H1 (cell line): ENCODE data around the gene DBP. TPM values are rescaled to one million over a fixed set of nuclear protein-coding genes. Genes with fewer than 3 reads are reported as not detected.

Experiments
- CTCF ChIA-PET: fragments of 300-600 bp; sonication (Branson Sonifier 250); formaldehyde crosslinking; loops from one replicate; lab custom pipeline; 2021; ENCODE audit not compliant: partially characterized antibody; lab: Charles Lee
- POLR2A ChIA-PET: fragments of 300-600 bp; sonication (Branson Sonifier 250); formaldehyde crosslinking; loops from one replicate; lab custom pipeline; 2021; ENCODE audit warnings: inconsistent platforms; ENCODE audit not compliant: partially characterized antibody; lab: Charles Lee
- DNase-seq, 2 experiments: peaks; one replicate each; pipeline versions ENCODE4 v3.0.0 to v3.0.0-alpha.2; 2010 to 2022; ENCODE audit warnings: low spot score in 2 of 2, low read depth in 1 of 2, mixed read lengths in 1 of 2
- FAIRE-seq: peaks from 2 replicates; lab custom pipeline; 2011; peaks lifted over from hg19 to GRCh38; lab: Jason Lieb, UNC
- H2AFZ ChIP-seq: 2 replicates; pipeline ENCODE4 v1.8.1; 2012; ENCODE audit warnings: low read length, inconsistent platforms
- H2AK5ac ChIP-seq: 2 replicates; pipeline ENCODE4 v1.6.1; 2013; ENCODE audit warnings: low read depth, low read length
- H2BK120ac ChIP-seq: replicated peaks from 2 replicates; pipeline ENCODE3; 2013; ENCODE audit warnings: low read depth, low read length, inconsistent platforms
- H2BK12ac ChIP-seq: 2 replicates; pipeline ENCODE4 v1.6.1; 2013; ENCODE audit warnings: low read depth, low read length
- H2BK15ac ChIP-seq: 2 replicates; pipeline ENCODE4 v1.6.1; 2013; ENCODE audit warnings: low read length
- H2BK20ac ChIP-seq: 2 replicates; pipeline ENCODE4 v1.6.1; 2013; ENCODE audit warnings: low read length
- H2BK5ac ChIP-seq: 2 replicates; pipeline ENCODE4 v1.6.1; 2013; ENCODE audit warnings: low read depth, low read length
- H3K14ac ChIP-seq: 2 replicates; pipeline ENCODE4 v1.6.1; 2013; ENCODE audit warnings: inconsistent platforms; ENCODE audit not compliant: insufficient read length
- H3K18ac ChIP-seq: 2 replicates; pipeline ENCODE4 v1.6.1; 2013; ENCODE audit warnings: low read length; ENCODE audit errors: extremely low read depth
- H3K23ac ChIP-seq: 2 replicates; pipeline ENCODE4 v1.6.1; 2013; ENCODE audit warnings: inconsistent platforms; ENCODE audit not compliant: insufficient read length
- H3K23me2 ChIP-seq: 2 replicates; pipeline ENCODE4 v1.6.1; 2013; ENCODE audit warnings: low read depth, low read length
- H3K27ac ChIP-seq: 2 replicates; pipeline ENCODE4 v1.6.1; 2011; ENCODE audit warnings: low read depth, low read length, inconsistent platforms
- H3K27me3 ChIP-seq, 4 experiments: replicated peaks in 1 of 4; 1 replicate in 1 of 4; 2 replicates in 3 of 4; pipeline versions ENCODE4 v1.6.1 to v1.8.1; 2011 to 2013; ENCODE audit warnings: low read length in 3 of 4, mild to moderate bottlenecking in 3 of 4, inconsistent platforms in 2 of 4, mixed read lengths in 2 of 4, moderate library complexity in 1 of 4; ENCODE audit not compliant: control insufficient read depth in 3 of 4, insufficient read depth in 3 of 4; ENCODE audit errors: extremely low read depth in 1 of 4
- H3K36me3 ChIP-seq, 4 experiments: 2 replicates each; pipeline versions ENCODE4 v1.6.1 to v1.8.1; 2011 to 2013; ENCODE audit warnings: mild to moderate bottlenecking in 4 of 4, low read length in 3 of 4, moderate library complexity in 2 of 4, control low read depth in 1 of 4, inconsistent platforms in 1 of 4; ENCODE audit not compliant: insufficient read depth in 4 of 4, control insufficient read depth in 2 of 4
- H3K4ac ChIP-seq: replicated peaks from 2 replicates; pipeline ENCODE3; 2013; ENCODE audit warnings: low read length, low read depth, mixed read lengths, inconsistent platforms; ENCODE audit not compliant: insufficient read length
- H3K4me1 ChIP-seq, 4 experiments: replicated peaks in 1 of 4; 1 replicate in 1 of 4; 2 replicates in 3 of 4; pipeline versions ENCODE4 v1.6.1 to v1.8.1; 2011 to 2013; ENCODE audit warnings: low read length in 3 of 4, inconsistent platforms in 2 of 4, mixed read lengths in 1 of 4; ENCODE audit not compliant: insufficient read depth in 4 of 4, control insufficient read depth in 3 of 4
- H3K4me2 ChIP-seq, 2 experiments: 2 replicates each; pipeline versions ENCODE4 v1.6.1 to v1.8.1; 2011 to 2013; ENCODE audit warnings: low read depth in 2 of 2, low read length in 2 of 2, control low read depth in 1 of 2, inconsistent platforms in 1 of 2, mild to moderate bottlenecking in 1 of 2; ENCODE audit not compliant: insufficient read depth in 1 of 2
- H3K4me3 ChIP-seq, 4 experiments: fragments of 200-600, 300-600 bp in 1 of 4; sonication (generic), shearing (Covaris generic), sonication (Bioruptor Twin) in 1 of 4; 2 replicates each; pipeline versions ENCODE4 v1.5.1 to v1.8.1; 2011 to 2016; ENCODE audit warnings: low read length in 4 of 4, low read depth in 3 of 4, control low read depth in 2 of 4, inconsistent platforms in 2 of 4, mild to moderate bottlenecking in 2 of 4, mixed read lengths in 1 of 4, moderate library complexity in 1 of 4; ENCODE audit not compliant: insufficient read depth in 2 of 4; ENCODE audit errors: extremely low read depth in 1 of 4
- H3K56ac ChIP-seq: replicated peaks from 2 replicates; pipeline ENCODE3; 2013; ENCODE audit warnings: low read depth, mild to moderate bottlenecking, mixed read lengths, low read length, inconsistent platforms; ENCODE audit not compliant: insufficient read length
- H3K79me1 ChIP-seq: 2 replicates; pipeline ENCODE4 v1.6.1; 2013; ENCODE audit warnings: low read depth, low read length, control low read depth
- H3K79me2 ChIP-seq, 2 experiments: 2 replicates each; pipeline versions ENCODE4 v1.6.1 to v1.8.1; 2012 to 2013; ENCODE audit warnings: low read length in 2 of 2, mild to moderate bottlenecking in 2 of 2, inconsistent platforms in 1 of 2; ENCODE audit not compliant: insufficient read depth in 2 of 2, control insufficient read depth in 1 of 2
- H3K9ac ChIP-seq, 4 experiments: replicated peaks in 1 of 4; 1 replicate in 1 of 4; 2 replicates in 3 of 4; pipeline versions ENCODE4 v1.6.1 to v1.8.1; 2011 to 2013; ENCODE audit warnings: low read depth in 3 of 4, low read length in 3 of 4, control low read depth in 2 of 4, mild to moderate bottlenecking in 2 of 4, moderate library complexity in 2 of 4, inconsistent platforms in 1 of 4; ENCODE audit errors: extremely low read depth in 1 of 4
- H3K9me3 ChIP-seq, 2 experiments: 2 replicates each; pipeline versions ENCODE4 v1.6.1 to v1.8.1; 2012 to 2013; ENCODE audit warnings: mild to moderate bottlenecking in 2 of 2, moderate library complexity in 2 of 2, control low read depth in 1 of 2, inconsistent platforms in 1 of 2, low read depth in 1 of 2, low read length in 1 of 2, mixed read lengths in 1 of 2; ENCODE audit not compliant: insufficient read depth in 2 of 2
- H4K20me1 ChIP-seq, 2 experiments: replicated peaks in 1 of 2; 2 replicates each; pipeline versions ENCODE3 to v1.8.1; 2011 to 2013; ENCODE audit warnings: inconsistent platforms in 2 of 2, low read length in 2 of 2, mild to moderate bottlenecking in 1 of 2; ENCODE audit not compliant: insufficient read depth in 2 of 2, control insufficient read depth in 1 of 2
- H4K5ac ChIP-seq: 2 replicates; pipeline ENCODE4 v1.6.1; 2013; ENCODE audit warnings: low read length, low read depth, mixed read lengths, inconsistent platforms; ENCODE audit not compliant: insufficient read length
- H4K8ac ChIP-seq: 2 replicates; pipeline ENCODE4 v1.8.0; 2013; ENCODE audit warnings: mild to moderate bottlenecking, moderate library complexity, low read length, inconsistent platforms; ENCODE audit not compliant: insufficient read depth; ENCODE audit errors: extremely low read depth
- H4K91ac ChIP-seq: replicated peaks from 2 replicates; pipeline ENCODE3; 2013; ENCODE audit warnings: low read length, mixed read lengths, inconsistent platforms; ENCODE audit not compliant: insufficient read length
- CREB1 ChIP-seq: IDR thresholded peaks from 2 replicates; pipeline ENCODE4 v1.6.1; 2012; ENCODE audit warnings: inconsistent platforms
- GABPA ChIP-seq: IDR thresholded peaks from 2 replicates; pipeline ENCODE4 v1.6.1; 2011; ENCODE audit warnings: mild to moderate bottlenecking, low read length, moderate library complexity, borderline replicate concordance; ENCODE audit not compliant: insufficient read depth
- GTF2F1 ChIP-seq: IDR thresholded peaks from 2 replicates; pipeline ENCODE4 v1.6.1; 2012; ENCODE audit warnings: low read depth, low read length, improper control_type of control experiment, borderline replicate concordance
- JUN ChIP-seq: IDR thresholded peaks from 2 replicates; pipeline ENCODE4 v1.6.1; 2011; ENCODE audit warnings: low read depth, mild to moderate bottlenecking, improper control_type of control experiment, low read length
- JUND ChIP-seq: IDR thresholded peaks from 2 replicates; pipeline ENCODE4 v1.6.1; 2011; ENCODE audit warnings: mild to moderate bottlenecking, improper control_type of control experiment, low read length
- MAFK ChIP-seq: IDR thresholded peaks from 2 replicates; pipeline ENCODE4 v1.6.1; 2012; ENCODE audit warnings: low read depth, mild to moderate bottlenecking, improper control_type of control experiment, low read length
- SIN3A ChIP-seq, 2 experiments: IDR thresholded peaks in 1 of 2; conservative IDR thresholded peaks in 1 of 2; 2 replicates each; pipeline ENCODE4 v1.6.1; 2011 to 2012; ENCODE audit warnings: low read length in 2 of 2, improper control_type of control experiment in 1 of 2, low read depth in 1 of 2, mild to moderate bottlenecking in 1 of 2
- SP4 ChIP-seq: IDR thresholded peaks from 2 replicates; pipeline ENCODE4 v1.6.1; 2012; ENCODE audit warnings: low read length, inconsistent platforms
- WGBS, 2 experiments: shearing (Covaris generic) in 1 of 2; methylation state at CpG; one replicate each; pipeline versions ENCODE4 v1.1.6 to v1.1.7; 2013 to 2015; ENCODE audit warnings: low lambda C conversion rate in 2 of 2, mixed read lengths in 2 of 2, inconsistent platforms in 1 of 2, low coverage in 1 of 2, missing lambda C conversion rate in 1 of 2; ENCODE audit not compliant: insufficient replicate concordance in 2 of 2, insufficient coverage in 1 of 2, insufficient read length in 1 of 2; ENCODE audit errors: extremely low coverage in 1 of 2, missing lambda C conversion rate in 1 of 2; 5-methylcytosine and 5-hydroxymethylcytosine counted together
- polyA plus RNA-seq, 7 experiments: library from polyadenylated mRNA; depleted of rRNA in 3 of 7; stranded (reverse) in 5 of 7; unstranded in 2 of 7; fragments of >200 nt in 5 of 7; fragments of 200-250 nt in 2 of 7; gene quantifications; 1 replicate in 5 of 7; 2 replicates in 1 of 7; 4 replicates in 1 of 7; pipeline versions ENCODE4 v1.2.1 to v1.2.3, GENCODE V29; 2011 to 2013; ENCODE audit warnings: missing spikeins in 2 of 7, mixed read lengths in 2 of 7
- total RNA-seq: library from RNA; stranded (reverse); fragmentation: NEBNext Ultra II Directional; extraction: Animal tissue kit (Norgen Biotek cat#: 25700); gene quantifications from 2 replicates; pipeline ENCODE4 v1.2.1, GENCODE V29; 2021
- TF ChIP-seq, protein P1 (sequence below): IDR thresholded peaks from 2 replicates; pipeline ENCODE4 v1.6.1; 2011; ENCODE audit warnings: low read depth, mild to moderate bottlenecking, low read length; ENCODE audit not compliant: insufficient read depth

DBP gene
- total and polyA plus RNA-seq, 2 of the 8 experiments (the other 6 are each of a cell fraction or from before 2014, with no cell fraction given): 7.5 to 8.3 TPM

- no peak overlapping the region for H2AFZ ChIP-seq
- no peak overlapping the region; the same call in none of the 2 replicates for H3K18ac ChIP-seq
- H3K4me3 ChIP-seq: peak overlapping the region in 3 of 4 experiments; percentile 10 to 50 (median 32); a peak in 5 of 8 replicates
- peaks cover 17 to 32% (median 21%) of the 10 kb centered on the region in 4 experiments for H3K36me3 ChIP-seq
- peak overlapping the region; percentile 88 for H2BK5ac ChIP-seq
- no peak overlapping the region for H3K4ac ChIP-seq
- TF ChIP-seq, protein P1, sequence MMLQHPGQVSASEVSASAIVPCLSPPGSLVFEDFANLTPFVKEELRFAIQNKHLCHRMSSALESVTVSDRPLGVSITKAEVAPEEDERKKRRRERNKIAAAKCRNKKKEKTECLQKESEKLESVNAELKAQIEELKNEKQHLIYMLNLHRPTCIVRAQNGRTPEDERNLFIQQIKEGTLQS: no peak
- TF ChIP-seq MAFK (peak; percentile 42; the same call in 1 of the 2 replicates), JUND (no peak), GABPA (peak; percentile 19; the same call in 1 of the 2 replicates), GTF2F1 (no peak), SIN3A (conservative IDR thresholded peaks at IDR 0.05 in 1 of 2, IDR thresholded peaks at IDR 0.05 in 1 of 2; ENCODE audit: low read depth in 1 of 2, low read length in 2 of 2) (0 out of 4 replicates have a peak, but pooled peaks of 1 of the 2 experiments have one; percentile 22), SP4 (no peak), CREB1 (peak; percentile 47; the same call in 1 of the 2 replicates), JUN (no peak)
- H4K8ac ChIP-seq: no peak overlapping the region; the same call in 1 of the 2 replicates
- no peak overlapping the region for H2AK5ac ChIP-seq
- no peak overlapping the region for H3K14ac ChIP-seq
- no peak overlapping the region for H2BK20ac ChIP-seq
- peaks cover 25 to 39% of the 10 kb centered on the region in 2 experiments for H4K20me1 ChIP-seq
- H2BK12ac ChIP-seq: no peak overlapping the region; the same call in 1 of the 2 replicates
- peak overlapping the region in 3 of 4 experiments; percentile 13 to 26 (median 24); a peak in 2 of 7 replicates for H3K9ac ChIP-seq
- DNase-seq (no peak), FAIRE-seq (no peak)
- H2BK15ac ChIP-seq: no peak overlapping the region
- H3K27ac ChIP-seq: peak overlapping the region; percentile 80
- H2BK120ac ChIP-seq: no peak overlapping the region
- H3K79me1 ChIP-seq: peaks cover 4% of the 10 kb centered on the region; the same call in 1 of the 2 replicates
- 72% methylated on average over 19 of the region's 19 CpGs; no CpG with 5 or more reads in 1 of the 2 experiments for WGBS, 2 experiments
- H3K23ac ChIP-seq: no peak overlapping the region
- peaks cover 4% of the 10 kb centered on the region; the same call in 1 of the 2 replicates for H3K23me2 ChIP-seq
- peaks cover 3 to 45% (median 36%) of the 10 kb centered on the region in 4 experiments for H3K4me1 ChIP-seq
- H3K4me2 ChIP-seq: peak overlapping the region; percentile 58 to 66
- no peaks in the 10 kb centered on the region for H3K27me3 ChIP-seq
- CTCF ChIA-PET: interaction anchor here (1.3 to 7.2 kb wide), 4 partner anchors 9 to 126 kb away, joined by 3 to 37 read pairs (median 4); partner anchors contain the start of gene SPACA4
- peak overlapping the region; percentile 5 for H4K5ac ChIP-seq
- H3K56ac ChIP-seq: no peak overlapping the region
- H4K91ac ChIP-seq: no peak overlapping the region
- POLR2A ChIA-PET: interaction anchor here (0.6 to 30.9 kb wide), 30 partner anchors 3 to 318 kb away, joined by 3 to 788 read pairs (median 4); partner anchors contain the start of genes CA11, DBP, DHDH and FAM83E
- H3K9me3 ChIP-seq: no peaks in the 10 kb centered on the region
- peaks cover 20 to 31% of the 10 kb centered on the region in 2 experiments for H3K79me2 ChIP-seq
Observed at GRCh38 chr19:48615231-48616040, 21.7 kb downstream of the DBP start.
